HG02981 (cell line): ENCODE data around the gene ARL14EPL.

Experiments used
- ATAC-seq: cut with Tn5 transposase; IDR thresholded peaks from one replicate; pipeline ENCODE4 v1.9.1; 2021; ENCODE audit warnings: mild to moderate bottlenecking, moderate library complexity; ENCODE audit not compliant: unreplicated experiment

ARL14EPL gene

DNA sequence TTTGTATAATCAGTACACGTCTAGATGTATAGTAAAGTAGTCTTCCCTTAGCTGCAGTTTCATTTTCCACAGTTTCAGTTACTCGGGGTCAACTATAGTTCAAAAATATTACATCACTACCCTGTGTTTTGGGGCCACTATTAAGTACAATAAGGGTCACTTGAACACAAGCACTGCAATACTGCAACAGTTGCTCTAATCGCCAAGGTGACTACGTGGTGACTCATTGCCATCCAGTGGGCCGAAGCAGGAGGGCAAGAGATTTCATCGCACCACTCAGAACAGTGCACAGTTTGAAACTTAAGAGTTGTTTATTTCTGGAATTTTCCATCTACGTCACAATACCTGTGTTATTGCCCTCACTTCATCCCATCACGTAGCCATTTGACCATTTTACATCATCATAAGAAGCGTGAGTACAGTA, at the start of gene ARL14EPL:
Gene ARL14EPL (plus strand): TSS at position 379 of the 424 bp plus-strand sequence. CDS start 18,994 bp downstream, outside the sequence.
- peak; percentile 75 for ATAC-seq

DNA sequence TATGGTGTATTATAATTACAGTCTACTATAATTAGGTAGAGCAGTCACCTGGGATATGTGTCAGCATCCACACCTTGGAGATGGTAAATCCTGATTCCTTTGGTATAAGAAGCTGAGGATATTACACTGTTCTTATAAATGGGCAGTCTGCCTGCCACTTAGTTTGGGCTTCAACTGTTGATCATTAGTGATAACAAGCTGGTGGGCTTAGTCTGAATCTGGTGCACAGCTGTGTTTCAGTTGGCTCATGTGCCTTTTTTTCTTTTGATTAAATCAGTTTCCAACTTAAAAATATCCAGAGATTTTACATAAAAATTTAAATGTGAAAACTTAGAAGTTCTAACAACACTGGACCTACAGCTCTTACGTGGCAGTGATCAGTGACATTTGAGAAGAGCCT, 48.8 kb upstream of the ARL14EPL start:
- ATAC-seq: no peak

DNA sequence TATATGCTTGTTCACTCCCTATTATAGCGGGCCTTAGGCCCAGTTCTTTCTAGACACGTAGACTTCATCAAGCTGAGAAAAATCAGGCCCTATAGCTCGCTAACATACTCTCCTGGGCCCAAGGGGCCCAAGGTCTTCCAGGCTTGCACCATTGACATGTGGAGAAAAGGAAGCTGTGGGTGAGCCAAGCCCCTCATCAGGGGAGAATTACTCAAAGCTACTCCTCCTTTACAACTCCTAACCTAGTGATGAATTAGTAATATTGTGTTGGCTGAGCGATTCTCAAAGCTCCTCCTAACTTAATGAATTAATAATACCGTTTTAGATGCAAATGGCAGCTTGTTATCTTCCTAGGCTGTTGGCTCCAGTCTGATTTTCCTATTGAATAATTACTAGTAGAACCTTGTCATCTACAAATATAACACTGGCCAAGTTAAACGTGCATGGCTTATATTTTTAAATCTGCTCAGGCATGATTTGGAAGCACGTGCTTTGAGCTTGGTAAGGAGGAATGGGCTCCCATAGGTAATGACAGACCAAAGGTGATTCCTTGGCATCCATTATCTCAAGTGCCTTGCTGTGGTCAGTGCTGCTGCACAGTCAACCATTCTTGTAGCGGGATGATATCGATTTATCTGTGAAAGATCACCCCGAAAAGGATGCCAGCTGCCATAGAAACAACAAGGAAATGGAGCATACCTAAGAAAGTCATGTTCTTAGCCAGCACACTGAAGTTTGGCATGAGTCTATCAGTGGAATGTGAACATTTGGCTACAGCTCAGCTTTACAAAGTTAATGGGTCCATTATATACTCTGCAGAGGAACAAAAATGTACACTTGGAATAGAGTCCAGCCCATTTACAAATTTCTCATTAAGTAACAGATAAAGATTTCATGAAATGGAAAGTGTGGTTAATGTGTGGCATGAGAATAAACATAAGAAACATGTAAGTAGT, 46.2 kb upstream of the ARL14EPL start:
- no peak for ATAC-seq

DNA sequence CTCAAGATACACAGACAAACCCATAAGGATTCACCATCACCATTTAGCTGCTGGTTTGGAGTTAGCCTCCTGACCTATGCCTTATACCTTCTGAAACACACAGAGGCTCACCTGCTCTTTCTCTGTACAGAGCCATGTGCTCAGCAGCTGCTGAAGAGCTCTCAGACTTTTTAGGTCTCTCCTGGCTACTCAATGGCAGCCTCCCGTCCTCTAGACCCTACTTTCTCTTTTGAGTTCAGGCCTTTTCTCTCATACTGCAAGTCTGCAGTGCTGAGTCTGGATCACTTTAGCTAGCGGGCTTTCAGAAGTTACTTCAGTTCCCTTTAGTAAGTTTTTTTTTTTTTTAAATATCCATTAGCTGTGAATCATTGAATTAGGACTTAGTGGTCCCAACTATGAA, 44.3 kb upstream of the ARL14EPL start:
- ATAC-seq: no peak

DNA sequence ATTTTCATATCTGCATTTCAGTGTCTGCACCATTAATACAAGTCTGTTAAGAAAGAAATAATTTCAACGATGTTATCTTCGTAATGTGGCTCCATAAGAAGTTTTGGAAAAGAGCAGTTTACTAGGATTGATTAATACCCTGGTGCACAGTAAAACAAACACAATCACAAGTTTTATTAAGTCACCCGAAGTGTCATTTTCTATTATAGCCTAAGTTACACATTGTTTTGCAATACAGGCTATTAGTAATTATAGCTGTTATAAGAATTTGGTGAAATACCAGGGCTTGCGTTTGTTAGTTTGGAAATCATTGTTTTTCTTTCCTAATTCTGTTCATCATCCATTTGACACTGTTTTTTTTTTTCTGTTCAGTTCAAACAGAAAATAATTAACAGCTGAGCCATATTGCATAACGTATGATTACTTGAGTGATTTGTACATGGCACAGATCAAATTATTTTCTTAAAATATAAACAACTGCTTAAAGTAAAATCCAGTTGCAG, 39.4 kb upstream of the ARL14EPL start:
- ATAC-seq: no peak

DNA sequence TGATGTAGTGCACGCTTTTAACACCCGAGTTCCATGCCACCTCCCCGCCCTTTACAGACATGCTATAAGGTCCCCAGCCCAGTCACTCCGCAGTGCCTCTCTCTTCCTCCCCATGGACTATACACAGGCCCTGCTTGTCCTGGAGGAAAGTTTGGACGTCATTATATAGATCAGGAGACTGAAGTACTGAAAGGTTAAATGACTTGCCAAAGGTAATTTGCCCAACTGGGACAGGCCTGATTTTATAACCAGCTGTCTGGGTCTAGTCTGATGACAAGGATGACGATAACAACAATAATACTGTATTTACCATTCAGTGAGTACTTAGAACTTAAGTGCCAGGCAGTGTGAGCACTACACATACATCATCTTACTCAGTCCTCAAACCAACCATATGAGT, 36.9 kb upstream of the ARL14EPL start:
- ATAC-seq: no peak

DNA sequence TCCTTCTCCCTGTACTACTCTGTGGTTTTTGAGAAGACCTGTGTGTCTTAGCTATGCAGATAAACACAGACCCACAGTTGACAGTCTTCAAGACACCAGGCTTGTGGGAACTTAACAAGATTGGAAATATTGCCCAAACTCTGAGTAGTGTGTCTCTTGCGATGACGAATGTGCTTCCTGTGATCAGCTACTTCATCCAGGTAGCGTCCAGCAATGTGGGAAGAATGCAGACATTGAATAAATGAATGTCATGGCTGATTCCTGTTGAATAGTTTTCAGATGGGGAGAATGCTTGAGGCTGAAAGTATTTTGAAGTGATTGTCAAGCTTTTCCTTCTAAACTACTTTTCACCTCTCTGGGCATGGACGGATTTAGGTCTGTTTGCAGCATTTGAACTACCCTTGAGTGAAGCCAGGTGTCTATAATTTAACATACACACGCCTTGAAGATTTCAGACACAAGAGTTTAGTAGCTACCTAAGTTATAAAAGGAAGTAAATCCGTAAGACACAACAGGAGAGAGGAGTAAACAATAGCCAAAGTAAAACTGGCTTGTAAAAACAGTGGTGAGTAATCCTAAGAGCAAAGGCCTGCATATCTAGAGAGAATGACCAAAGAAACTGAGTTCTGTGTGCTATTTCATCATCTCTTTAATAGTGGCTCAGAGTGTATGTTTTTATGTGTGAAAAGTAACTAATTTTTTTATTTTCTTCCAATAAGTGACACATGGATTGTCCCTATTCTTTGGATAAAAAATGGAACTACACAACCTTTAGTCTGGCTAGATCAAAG, 30.0 kb upstream of the ARL14EPL start:
- no peak for ATAC-seq

DNA sequence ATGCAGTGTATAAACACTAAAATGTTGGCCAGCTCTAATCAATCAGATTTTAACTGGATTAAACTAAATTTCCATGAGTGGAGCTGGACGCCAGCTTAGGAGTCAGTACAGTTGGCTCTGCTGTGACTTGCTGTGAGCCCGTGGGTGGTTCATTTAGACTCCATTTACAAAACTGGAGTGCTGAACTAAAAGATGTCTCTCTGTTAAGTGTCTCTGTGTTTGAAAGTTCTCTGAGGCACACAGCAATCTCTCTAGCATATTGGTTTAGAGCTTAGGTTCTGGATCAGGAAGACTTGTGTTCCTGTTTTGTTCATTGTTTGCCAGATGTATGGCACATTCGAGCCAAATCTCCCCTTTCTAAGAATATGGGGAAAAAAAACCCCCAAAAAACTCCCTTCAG, 28.0 kb upstream of the ARL14EPL start:
- no peak for ATAC-seq

DNA sequence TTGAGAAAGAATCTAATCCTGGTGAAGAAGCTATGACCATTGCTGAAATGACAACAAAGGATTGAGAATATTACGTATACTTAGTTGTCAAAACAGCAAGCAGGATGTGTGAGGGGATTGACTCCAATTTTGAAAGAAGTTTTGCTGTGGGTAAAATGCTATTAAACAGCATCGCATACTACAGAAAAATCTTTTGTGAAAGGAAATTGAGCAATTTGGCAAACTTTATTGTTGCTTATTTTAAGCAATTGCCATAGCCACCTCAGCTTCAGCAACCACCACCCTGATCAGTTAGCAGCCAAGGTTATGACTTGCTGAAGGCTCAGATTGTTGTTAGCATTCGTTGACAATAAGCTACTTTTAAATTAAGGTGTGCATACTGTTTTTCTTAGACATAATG, 22.5 kb upstream of the ARL14EPL start:
- no peak for ATAC-seq

DNA sequence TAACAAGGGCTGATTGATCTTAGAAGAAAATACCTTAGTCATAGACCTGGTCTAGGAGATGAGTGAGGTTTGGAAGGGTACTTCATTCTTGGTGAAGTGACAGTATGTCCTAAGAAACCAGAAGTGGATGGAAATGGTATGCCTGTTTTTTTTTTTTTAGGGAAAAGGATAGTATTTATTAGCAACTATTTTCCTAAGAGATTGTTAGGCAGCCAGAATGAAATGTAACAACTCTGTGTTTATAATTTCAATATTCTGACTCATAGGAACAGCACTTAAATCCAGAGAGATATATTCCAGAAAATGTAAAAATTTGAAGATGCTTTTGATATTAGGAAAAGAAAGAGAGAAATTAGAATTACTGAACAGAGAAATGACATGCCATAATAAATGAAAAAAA, 21.2 kb upstream of the ARL14EPL start:
- no peak for ATAC-seq

DNA sequence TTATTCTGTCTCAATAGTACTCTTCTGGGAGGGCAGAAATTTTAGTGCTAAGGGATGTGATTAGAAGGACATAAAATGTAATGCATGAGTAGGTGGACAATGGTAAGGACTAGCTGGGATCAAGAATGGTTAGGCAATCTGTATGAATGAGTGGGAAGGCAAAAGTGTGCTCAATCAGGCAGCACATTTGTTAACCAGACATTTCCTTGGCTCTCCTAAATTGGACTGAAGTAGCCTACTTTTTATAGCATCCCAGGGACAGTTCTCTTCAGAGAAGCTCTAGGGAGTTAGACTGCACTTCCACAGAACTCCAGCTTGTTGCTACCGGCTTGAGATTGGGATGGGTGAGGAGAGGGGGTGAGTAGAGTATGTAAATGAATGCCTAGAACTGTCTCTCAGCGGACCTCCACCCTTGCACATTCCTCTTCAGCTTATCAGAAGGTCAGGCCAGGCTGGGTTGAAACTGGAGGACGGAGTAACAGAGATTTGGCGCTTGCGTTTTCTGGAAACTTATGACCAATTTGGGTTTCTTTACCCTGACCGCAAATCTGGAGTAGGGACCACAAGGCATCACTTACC, 19.0 kb upstream of the ARL14EPL start:
- ATAC-seq: no peak

DNA sequence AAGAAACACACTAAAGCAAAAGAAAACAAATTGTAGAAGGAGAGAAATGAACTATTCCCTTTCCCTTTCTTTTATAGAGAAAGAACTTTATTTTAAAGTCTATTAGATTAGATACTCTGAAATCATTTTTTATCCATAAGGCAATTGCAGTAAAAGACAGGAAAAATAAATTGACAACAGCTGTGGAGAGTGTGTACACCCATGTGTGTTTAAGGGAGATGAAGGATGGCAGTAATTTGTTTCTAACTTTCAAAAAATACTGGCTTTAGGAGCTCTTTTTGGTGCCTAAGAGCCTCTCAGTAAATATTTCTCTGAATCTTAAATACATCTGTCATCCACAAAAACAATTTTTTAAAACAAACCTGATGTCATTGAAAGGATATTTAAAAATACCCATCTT, 18.3 kb upstream of the ARL14EPL start:
- ATAC-seq: no peak

DNA sequence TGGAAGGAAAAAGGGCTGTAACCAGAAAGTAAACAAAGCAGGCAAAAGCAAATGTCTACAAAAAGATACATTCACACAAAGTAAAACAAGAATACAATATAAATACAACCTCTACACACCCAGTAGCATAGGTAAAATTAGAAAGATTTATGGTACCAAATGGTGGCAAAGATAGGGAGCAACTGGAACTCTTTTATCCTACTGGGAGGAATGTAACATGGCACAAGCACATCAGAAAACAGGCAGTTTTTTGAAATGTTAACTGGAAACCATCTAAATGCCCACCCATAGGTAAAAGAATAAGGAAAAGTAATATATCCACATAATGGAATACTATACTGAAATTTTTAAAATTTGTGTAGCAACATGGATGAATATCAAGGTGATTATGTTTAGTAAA, 8.7 kb upstream of the ARL14EPL start:
- no peak for ATAC-seq

DNA sequence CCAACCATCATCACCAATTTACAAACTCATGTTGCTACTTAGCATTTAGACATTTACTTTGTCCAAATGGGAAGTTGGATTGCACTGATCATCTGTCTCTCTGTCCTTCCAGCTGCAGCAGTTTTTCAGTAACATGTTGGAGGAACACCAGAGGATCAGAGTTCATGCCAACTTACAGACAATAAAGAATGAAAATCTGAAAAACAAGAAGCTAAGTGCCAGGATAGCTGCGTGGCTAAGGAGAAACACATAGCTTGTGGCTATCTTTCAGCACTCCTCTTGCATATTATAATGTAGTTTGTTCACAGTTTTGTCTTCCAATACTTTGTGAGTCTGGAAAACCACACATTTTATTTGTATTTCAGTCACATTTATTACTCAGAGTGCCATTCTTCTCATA, 6.4 kb upstream of the ARL14EPL start:
- no peak for ATAC-seq

DNA sequence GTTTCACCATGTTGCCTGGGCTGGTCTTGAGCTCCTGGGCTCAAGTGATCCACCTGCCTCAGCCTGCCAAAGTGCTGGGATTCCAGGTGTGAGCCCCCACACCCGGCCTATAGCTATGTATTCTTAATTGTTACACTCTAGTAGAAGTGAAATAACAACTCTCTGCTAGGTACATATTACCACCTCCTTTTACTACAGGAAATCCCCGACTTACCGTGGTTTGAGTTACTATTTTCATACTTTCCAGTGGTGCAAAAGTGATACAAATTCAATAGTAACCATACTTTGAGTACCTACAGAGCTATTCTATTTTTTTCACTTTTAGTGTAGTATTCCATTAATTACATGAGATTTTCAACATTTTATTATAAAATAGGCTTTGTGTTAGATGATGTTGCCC, 719 bp downstream of the ARL14EPL start:
- no peak for ATAC-seq

DNA sequence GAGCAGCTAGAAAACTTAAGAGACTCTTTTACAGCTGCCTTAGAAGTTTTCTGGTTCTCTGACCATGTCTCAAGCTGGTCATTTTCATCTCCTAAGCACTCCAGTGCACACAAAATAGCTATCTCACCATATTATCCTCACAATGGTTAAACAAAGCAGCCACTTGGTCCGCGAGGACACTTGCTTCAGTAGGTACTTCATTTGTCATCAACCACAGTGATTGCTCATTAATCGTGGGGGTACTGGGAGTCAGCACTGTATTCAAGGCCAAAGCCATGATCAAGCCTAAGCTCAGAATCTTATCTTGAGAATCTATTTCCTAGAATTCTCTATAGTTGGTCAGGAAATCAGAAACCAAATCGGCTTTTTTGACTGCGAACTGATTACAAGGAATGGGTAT, 2.9 kb downstream of the ARL14EPL start:
- no peak for ATAC-seq

DNA sequence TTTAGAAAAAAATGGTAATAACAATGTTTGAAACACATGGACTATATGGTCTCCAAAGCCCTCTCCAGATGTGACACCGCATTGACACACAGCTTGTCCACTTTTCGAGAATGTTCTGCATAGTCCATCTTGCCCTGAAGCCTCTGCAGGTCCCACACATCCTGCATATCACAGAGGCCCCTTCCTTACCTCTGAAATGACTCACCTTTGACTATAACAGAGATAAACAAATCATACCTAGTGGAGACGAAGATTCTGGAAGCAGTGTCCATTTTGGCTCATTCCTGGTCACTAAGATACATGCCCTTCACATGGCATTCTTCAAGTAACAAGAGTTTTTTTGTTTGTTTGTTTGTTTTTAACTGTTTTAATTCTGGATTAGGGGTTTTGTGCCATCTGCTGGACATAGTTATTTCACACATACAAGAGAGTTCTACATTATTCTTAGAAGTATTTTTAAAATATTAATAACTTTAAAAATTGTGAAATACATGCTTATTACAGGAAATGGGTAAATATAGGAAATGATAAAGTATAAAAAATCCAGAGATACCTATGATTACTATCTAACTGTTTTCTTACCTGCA, 5.1 kb downstream of the ARL14EPL start:
- no peak for ATAC-seq

DNA sequence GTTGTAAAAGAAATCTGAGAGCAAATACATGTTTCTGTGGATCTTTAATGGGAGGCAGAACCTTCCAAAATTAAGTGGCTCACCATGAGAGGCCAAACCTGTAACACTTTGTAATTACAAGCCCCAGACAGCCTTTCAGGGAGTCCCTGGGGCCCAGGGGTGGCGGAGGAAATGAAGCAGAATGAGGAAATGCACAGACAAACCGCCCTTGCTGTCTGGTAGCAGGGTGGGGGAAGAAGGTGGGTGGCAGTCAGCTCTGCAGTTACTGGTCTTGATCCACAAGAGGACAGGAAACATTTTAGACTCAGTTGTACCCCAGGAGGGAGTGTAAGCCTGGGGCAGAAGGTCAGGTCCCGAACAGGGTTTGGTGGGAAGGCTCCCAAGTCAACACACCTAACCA, 6.5 kb downstream of the ARL14EPL start:
- ATAC-seq: peak; percentile 87

DNA sequence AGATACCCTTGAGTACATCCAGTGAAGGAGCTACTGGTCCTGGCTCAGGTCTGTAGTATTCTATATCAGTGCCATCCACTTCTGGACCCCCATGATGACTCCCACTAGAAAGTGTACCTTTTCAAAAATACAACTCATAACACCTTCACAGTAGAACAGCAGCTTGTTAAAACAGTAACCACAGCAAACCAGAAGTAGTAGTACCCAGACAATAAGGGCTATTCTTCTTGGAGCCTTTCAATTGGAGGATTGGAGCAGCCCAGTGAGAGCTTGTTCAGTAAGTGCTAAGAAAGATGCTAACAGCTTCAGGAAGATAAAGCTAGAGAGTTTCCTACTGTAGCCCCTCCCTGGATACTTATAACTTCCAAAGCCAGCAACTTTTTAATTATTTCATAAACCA, 10.1 kb downstream of the ARL14EPL start:
- no peak for ATAC-seq

DNA sequence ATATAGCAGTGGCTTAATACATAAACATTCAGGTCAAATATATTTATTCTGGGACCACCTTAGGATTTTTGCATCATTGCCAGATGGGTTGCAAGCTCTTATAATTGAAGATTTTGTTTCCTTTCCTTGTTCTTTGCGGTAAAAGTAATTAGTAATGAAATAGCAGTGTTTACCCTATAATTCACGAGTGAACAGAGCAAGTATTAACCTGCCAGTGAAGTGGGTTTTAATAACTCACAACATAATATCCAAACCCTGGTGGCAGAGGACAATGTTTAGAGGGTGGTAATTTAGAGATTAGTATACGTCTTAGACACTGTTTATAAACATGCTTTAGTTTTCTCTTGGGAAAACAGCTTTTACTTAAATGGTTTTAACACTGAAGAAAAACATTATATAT, 11.8 kb downstream of the ARL14EPL start:
- no peak for ATAC-seq

DNA sequence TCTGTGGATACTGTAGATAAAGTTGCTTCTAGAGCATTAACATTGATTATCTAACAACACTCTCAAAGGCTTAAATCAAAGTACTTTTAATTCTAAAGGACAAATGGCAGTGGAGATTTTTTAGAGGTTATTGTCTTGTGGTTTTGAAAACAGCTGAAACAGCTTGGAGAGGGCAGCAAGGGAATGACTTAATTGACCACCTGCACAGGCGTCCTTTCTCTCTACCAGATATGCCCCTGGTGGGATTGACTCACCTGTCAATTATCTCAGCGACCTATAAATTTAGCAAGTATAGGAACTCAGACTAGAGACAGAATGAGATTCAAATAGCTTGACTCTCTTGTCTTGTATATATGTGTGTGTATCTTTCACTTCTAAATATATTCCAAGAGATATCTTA, 13.5 kb downstream of the ARL14EPL start:
- no peak for ATAC-seq
